ENCODE results near the gene NLGN2.

Gene NLGN2

DNA sequence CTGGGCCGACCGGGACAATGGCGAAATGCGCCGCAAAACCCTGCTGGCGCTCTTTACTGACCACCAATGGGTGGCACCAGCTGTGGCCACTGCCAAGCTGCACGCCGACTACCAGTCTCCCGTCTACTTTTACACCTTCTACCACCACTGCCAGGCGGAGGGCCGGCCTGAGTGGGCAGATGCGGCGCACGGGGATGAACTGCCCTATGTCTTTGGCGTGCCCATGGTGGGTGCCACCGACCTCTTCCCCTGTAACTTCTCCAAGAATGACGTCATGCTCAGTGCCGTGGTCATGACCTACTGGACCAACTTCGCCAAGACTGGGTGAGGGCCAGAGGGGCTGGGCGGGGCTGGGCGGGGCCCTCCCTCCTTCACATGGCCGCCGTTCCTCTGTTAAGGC is 8.1 kb downstream of the NLGN2 start:
- TF ChIP-seq RAD21 (IDR thresholded peaks at IDR 0.05; ENCODE audit: low read depth) (no peak), USF1 (IDR thresholded peaks at IDR 0.05) (no peak), EP300 (IDR thresholded peaks at IDR 0.05; ENCODE audit: borderline replicate concordance) (no peak), NFIC (IDR thresholded peaks at IDR 0.05) (no peak)

DNA sequence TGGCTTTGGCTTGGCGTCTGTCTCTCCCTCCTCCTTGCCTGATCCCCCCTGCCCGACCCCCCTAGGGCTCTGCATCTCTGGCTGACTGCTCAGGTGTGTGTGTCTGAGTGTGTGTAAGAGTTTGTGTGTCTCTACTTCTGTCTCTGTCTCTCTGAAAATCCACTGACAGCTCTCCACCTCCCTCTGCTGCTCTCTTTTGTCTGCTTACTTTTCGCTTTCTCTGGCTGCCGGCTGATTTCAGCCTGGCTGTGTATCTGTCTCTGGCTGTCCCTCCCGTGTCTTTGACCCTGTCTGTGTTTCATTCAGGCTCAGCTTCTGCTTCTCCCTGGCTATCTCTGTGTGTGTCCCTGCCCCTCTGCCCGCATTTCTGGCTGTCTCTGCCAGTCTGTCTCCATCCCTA is 8.7 kb downstream of the NLGN2 start:
- TF ChIP-seq EP300 (IDR thresholded peaks at IDR 0.05; ENCODE audit: borderline replicate concordance) (no peak), RAD21 (IDR thresholded peaks at IDR 0.05; ENCODE audit: low read depth) (peak; percentile 26; the same call in 1 of the 2 replicates)

GRCh38 chr17:7417056-7417655 is 9.5 kb downstream of the NLGN2 start:
- no peak for TF ChIP-seq RAD21 (IDR thresholded peaks at IDR 0.05; ENCODE audit: low read depth)

DNA sequence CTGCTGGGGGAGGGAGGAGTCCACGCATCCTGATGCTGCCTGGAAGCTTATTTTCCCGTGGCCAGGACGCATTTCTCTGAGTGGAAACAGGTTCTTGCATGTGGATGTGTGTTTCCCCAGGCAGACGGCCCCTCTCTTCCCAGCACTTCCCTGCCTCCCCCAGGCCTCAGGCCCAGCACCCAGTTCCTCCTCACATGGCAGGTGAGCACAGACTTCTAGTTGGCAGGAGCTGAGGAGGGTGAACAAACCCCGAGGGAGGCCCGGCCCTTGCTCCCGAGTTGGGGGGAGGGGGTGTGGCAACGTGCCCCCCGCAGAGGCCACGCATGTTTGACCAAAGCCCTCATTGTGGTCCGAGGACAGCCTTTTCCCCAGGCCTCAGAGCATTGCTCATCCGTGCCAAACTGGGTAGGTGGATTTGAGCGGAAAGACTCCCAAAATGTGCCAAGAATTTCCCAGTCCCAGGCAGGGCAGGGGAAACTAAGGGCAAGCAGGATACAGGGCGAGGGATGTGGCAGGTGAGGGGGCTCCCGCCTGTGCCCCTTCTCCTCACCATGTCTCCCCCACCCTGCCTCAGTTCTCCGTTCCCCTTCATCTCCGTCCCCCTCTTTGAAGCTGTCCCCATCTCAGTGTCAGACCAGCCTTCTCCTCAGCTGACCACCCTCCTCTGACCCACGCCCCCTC is 11.0 kb downstream of the NLGN2 start:
- TF ChIP-seq CREB1 (IDR thresholded peaks at IDR 0.05; ENCODE audit: low read depth) = no peak
- no peak for TF ChIP-seq ZBTB7A (IDR thresholded peaks at IDR 0.05; ENCODE audit: low read depth)
- TF ChIP-seq EP300 (IDR thresholded peaks at IDR 0.05; ENCODE audit: borderline replicate concordance) = no peak
- TF ChIP-seq REST (IDR thresholded peaks at IDR 0.05; ENCODE audit: low read depth) = no peak
- no peak for TF ChIP-seq FOXM1 (IDR thresholded peaks at IDR 0.05; ENCODE audit: borderline replicate concordance, low read depth)
- TF ChIP-seq TCF12 (IDR thresholded peaks at IDR 0.05; ENCODE audit: low read depth) = no peak
- TF ChIP-seq NFIC (IDR thresholded peaks at IDR 0.05) = no peak
- TF ChIP-seq, protein P1, sequence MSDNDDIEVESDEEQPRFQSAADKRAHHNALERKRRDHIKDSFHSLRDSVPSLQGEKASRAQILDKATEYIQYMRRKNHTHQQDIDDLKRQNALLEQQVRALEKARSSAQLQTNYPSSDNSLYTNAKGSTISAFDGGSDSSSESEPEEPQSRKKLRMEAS (IDR thresholded peaks at IDR 0.05) = no peak
- no peak for TF ChIP-seq EGR1 (IDR thresholded peaks at IDR 0.05)
- TF ChIP-seq CEBPB (IDR thresholded peaks at IDR 0.05) = no peak
- no peak for TF ChIP-seq YY1 (IDR thresholded peaks at IDR 0.05; ENCODE audit: low read depth)
- TF ChIP-seq TAF1 (IDR thresholded peaks at IDR 0.05; ENCODE audit: low read depth) = no peak
- no peak for TF ChIP-seq TEAD4 (IDR thresholded peaks at IDR 0.05)
- TF ChIP-seq RAD21 (IDR thresholded peaks at IDR 0.05; ENCODE audit: low read depth) = no peak
- no peak for TF ChIP-seq USF1 (IDR thresholded peaks at IDR 0.05)

GRCh38 chr17:7419819-7420610 is 12.4 kb downstream of the NLGN2 start, which contains the start of gene SPEM1:
Gene SPEM1 (plus strand): TSS chr17:7420324. CDS start chr17:7420385, 61 bp downstream.
- TF ChIP-seq CEBPB (IDR thresholded peaks at IDR 0.05) (no peak), EGR1 (IDR thresholded peaks at IDR 0.05) (no peak)

DNA sequence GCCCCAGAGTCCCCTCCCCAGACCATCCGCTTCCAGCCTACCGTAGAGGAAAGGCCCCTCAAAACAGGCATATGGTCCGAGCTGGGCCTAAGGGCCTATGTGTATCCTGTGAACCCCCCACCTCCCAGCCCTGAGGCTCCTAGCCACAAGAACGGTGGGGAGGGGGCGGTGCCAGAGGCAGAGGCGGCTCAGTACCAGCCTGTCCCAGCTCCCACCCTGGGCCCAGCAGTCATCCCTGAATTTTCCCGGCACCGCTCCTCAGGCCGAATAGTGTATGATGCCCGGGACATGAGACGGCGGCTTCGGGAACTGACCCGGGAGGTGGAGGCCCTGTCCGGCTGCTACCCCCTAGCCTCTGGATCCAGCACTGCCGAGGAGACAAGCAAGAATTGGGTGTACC is 13.5 kb downstream of the NLGN2 start:
- TF ChIP-seq NFIC (IDR thresholded peaks at IDR 0.05) (no peak), EGR1 (IDR thresholded peaks at IDR 0.05) (no peak), TCF12 (IDR thresholded peaks at IDR 0.05; ENCODE audit: low read depth) (no peak), CEBPB (IDR thresholded peaks at IDR 0.05) (no peak), FOXM1 (IDR thresholded peaks at IDR 0.05; ENCODE audit: borderline replicate concordance, low read depth) (no peak), RAD21 (IDR thresholded peaks at IDR 0.05; ENCODE audit: low read depth) (no peak), TAF1 (IDR thresholded peaks at IDR 0.05; ENCODE audit: low read depth) (no peak)
- TF ChIP-seq, protein P1 (IDR thresholded peaks at IDR 0.05) = no peak

DNA sequence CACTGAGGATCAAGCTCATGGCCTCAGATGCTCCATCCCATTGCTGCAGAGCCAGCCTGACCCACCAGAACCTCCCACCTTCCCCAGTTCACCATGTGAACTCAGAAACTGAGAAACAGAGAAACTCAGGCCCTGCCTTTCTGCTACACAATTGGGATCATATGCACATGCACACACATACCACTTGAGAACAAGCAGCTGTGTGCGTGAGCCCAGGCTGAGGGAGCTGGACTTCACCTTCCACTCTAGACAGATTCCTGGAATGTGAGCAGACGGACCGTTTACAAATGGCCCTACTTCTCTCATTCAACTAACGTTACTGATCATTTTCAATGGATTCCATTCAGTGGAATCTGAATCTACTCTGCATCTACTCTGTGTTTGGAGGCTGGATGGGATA is 16.0 kb downstream of the NLGN2 start:
- TF ChIP-seq TAF1 (IDR thresholded peaks at IDR 0.05; ENCODE audit: low read depth) = no peak
- TF ChIP-seq, protein P1 (IDR thresholded peaks at IDR 0.05) = no peak
- no peak for TF ChIP-seq ZBTB7A (IDR thresholded peaks at IDR 0.05; ENCODE audit: low read depth)

DNA sequence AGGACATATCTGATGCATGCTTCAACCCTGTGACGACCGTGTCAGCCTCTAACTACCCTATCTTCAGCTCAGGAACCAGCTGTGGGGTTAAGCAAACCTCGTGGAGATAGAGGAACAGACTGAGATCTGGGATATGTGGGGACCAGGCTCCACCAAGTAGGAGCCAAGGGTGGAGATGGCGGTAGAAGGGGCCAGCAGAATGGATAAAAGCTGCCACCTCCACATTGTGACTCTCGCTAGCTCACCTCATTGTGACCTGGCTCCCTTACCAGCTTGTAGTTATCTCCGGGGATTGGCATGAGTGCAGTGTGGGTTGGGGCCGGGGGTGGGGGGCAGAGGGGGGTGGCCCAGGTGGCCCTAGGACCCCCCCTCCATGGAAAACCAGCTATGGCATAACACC is 17.7 kb downstream of the NLGN2 start, which contains the start of gene SPEM2:
Gene SPEM2, plus strand, starts transcription at position 301 of the 400 bp plus-strand sequence. Its CDS starts 73 bp downstream, at position 374.
- TF ChIP-seq TAF1 (IDR thresholded peaks at IDR 0.05; ENCODE audit: low read depth) (no peak), FOXM1 (IDR thresholded peaks at IDR 0.05; ENCODE audit: borderline replicate concordance, low read depth) (no peak), EP300 (IDR thresholded peaks at IDR 0.05; ENCODE audit: borderline replicate concordance) (no peak), USF1 (IDR thresholded peaks at IDR 0.05) (no peak), EGR1 (IDR thresholded peaks at IDR 0.05) (no peak), ZBTB7A (IDR thresholded peaks at IDR 0.05; ENCODE audit: low read depth) (no peak)
